AG04449 (cell line): ENCODE data around the gene OVOL3.

Experiments used
- CTCF ChIA-PET: fragments of 350-600 bp; formaldehyde crosslinking; extraction: SDS; loops from one replicate; lab custom pipeline; 2021; ENCODE audit warnings: antibody characterized with exemption; lab: Yijun Ruan, JAX
- POLR2A ChIA-PET: fragments of 400-600, 350-600 bp; formaldehyde crosslinking; extraction: SDS; loops from one replicate; lab custom pipeline; 2020; ENCODE audit warnings: antibody characterized with exemption, inconsistent platforms; lab: Yijun Ruan, JAX
- DNase-seq: peaks from one replicate; pipeline ENCODE4 v3.0.0-alpha.2; 2010; ENCODE audit warnings: low read depth, low spot score
- H3K4me3 ChIP-seq: 2 replicates; pipeline ENCODE4 v1.5.1; 2011; ENCODE audit warnings: low read depth, mild to moderate bottlenecking, control low read depth, low read length
- CTCF ChIP-seq: IDR thresholded peaks from one replicate; pipeline ENCODE4 v1.5.1; 2011; ENCODE audit warnings: mild to moderate bottlenecking, moderate library complexity, low read length, control low read depth, inconsistent platforms; ENCODE audit not compliant: insufficient read depth; ENCODE audit errors: missing control alignments

The OVOL3 gene

GRCh38 chr19:36103040-36103626, 7.8 kb upstream of the OVOL3 start:
- H3K4me3 ChIP-seq: no peak overlapping the region
- TF ChIP-seq CTCF: no peak
- no peak for DNase-seq
- ChIA-PET POLR2A (no interaction called here), CTCF (interaction anchor here (1.3 kb wide), 2 partner anchors 25 to 44 kb away, joined by 4 read pairs; no protein-coding TSS in a partner anchor)

- POLR2A ChIA-PET: interaction anchor here (0.9 kb wide), 1 partner anchor 11 kb away, joined by 5 read pairs; the partner anchor contains the start of genes POLR2I and TBCB
Observed at GRCh38 chr19:36103842-36104552, 6.9 kb upstream of the OVOL3 start.

GRCh38 chr19:36106441-36106840, 4.5 kb upstream of the OVOL3 start:
- no peak overlapping the region for H3K4me3 ChIP-seq
- ChIA-PET POLR2A (interaction anchor here (0.6 kb wide), 1 partner anchor 46 kb away, joined by 3 read pairs; no protein-coding TSS in a partner anchor), CTCF (interaction anchor here (0.6 to 1.5 kb wide), 2 partner anchors 13 to 62 kb away, joined by 3 read pairs; no protein-coding TSS in a partner anchor)
- TF ChIP-seq CTCF: no peak
- DNase-seq: no peak

More at GRCh38 chr19:36103842-36104552, 6.9 kb upstream of the OVOL3 start:
- no peak for TF ChIP-seq CTCF
- DNase-seq: no peak
- no peak overlapping the region for H3K4me3 ChIP-seq
- CTCF ChIA-PET: interaction anchor here (1.3 kb wide), 2 partner anchors 24 to 45 kb away, joined by 4 read pairs; no protein-coding TSS in a partner anchor

GRCh38 chr19:36106991-36107390, 4.0 kb upstream of the OVOL3 start:
- no peak for DNase-seq
- POLR2A ChIA-PET: no interaction called here
- no peak overlapping the region for H3K4me3 ChIP-seq
- CTCF ChIA-PET: interaction anchor here (0.6 to 1.5 kb wide), 2 partner anchors 14 to 61 kb away, joined by 3 read pairs; no protein-coding TSS in a partner anchor
- TF ChIP-seq CTCF: no peak

- H3K4me3 ChIP-seq: no peak overlapping the region
- no peak for DNase-seq
- TF ChIP-seq CTCF: no peak
- ChIA-PET CTCF (interaction anchor here (0.6 to 1.2 kb wide), 2 partner anchors 16 to 18 kb away, joined by 3 read pairs; no protein-coding TSS in a partner anchor), POLR2A (no interaction called here)
Observed at GRCh38 chr19:36108684-36109083, 2.3 kb upstream of the OVOL3 start.

- TF ChIP-seq CTCF: no peak
- POLR2A ChIA-PET: no interaction called here
- no peak overlapping the region for H3K4me3 ChIP-seq
Observed at GRCh38 chr19:36111200-36111539, 227 bp downstream of the OVOL3 start.

More at GRCh38 chr19:36111200-36111539, 227 bp downstream of the OVOL3 start:
- no peak for DNase-seq
- CTCF ChIA-PET: interaction anchor here (0.7 kb wide), 1 partner anchor 52 kb away, joined by 3 read pairs; no protein-coding TSS in a partner anchor
